Erythroblast (primary cell): ENCODE data around the gene SPTLC2.

Source experiments
- GATA1 ChIP-seq: IDR thresholded peaks from 2 replicates; pipeline ENCODE4 v1.6.1; 2011; ENCODE audit warnings: low read depth, mild to moderate bottlenecking, control low read depth, low read length, moderate library complexity
- POLR2A ChIP-seq: IDR thresholded peaks from 2 replicates; pipeline ENCODE4 v1.6.1; 2011; ENCODE audit warnings: mild to moderate bottlenecking, low read length

DNA sequence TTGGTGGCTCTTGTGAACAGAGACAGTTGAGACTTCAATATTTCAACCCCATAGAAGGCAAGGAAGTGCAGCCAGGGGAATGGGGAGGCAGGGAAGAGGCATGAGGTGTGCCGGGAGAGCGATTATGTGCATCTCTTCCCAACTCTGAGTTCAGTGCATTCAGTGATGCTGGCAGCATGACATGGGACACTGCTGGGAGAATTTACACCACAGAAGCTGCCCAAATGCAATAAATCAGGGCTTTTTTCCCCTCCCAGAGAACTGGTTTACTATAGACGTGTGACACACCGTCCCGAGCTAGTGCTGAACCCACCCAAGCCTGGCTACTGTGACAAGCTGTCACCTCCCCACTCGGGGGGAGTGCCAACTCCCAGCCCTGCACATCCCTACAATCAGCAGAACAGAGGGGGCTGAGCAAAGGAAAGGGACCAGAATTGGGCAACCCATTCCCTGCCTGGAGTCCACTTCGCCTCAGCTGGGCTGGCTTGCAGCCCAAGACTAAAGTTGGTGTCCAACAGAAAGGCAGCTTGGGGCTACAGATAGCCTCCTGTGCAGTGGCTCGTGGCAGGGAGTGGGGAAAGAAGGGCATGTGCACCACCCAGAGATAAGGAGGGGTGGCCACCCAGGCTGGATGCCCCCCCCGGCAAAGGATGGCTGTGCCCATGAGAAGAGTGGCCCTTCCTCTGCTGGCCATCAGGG is 141.8 kb downstream of the SPTLC2 start:
- TF ChIP-seq POLR2A (no peak), GATA1 (no peak)
